Fibroblast of the aortic adventitia (primary cell): Measurements from ENCODE around the gene MPG. TPM values are rescaled to one million over a fixed set of nuclear protein-coding genes. Genes with fewer than 3 reads are reported as not detected.
A peak's percentile ranks its signal among the peaks of the same experiment; 100 is the strongest.

ENCODE experiments used
- DNase-seq: peaks from one replicate; pipeline ENCODE4 v3.0.0-alpha.2; 2010; ENCODE audit warnings: low read depth
- H3K4me3 ChIP-seq: 2 replicates; pipeline ENCODE4 v1.5.1; 2011; ENCODE audit warnings: low read depth, mild to moderate bottlenecking, control low read depth, low read length, moderate library complexity
- total RNA-seq: library from RNA; depleted of rRNA; stranded (reverse); fragments of >200 nt; gene quantifications from 2 replicates; pipeline ENCODE4 v1.2.3, GENCODE V29; 2012; ENCODE audit warnings: low replicate concordance
- TF ChIP-seq, protein P1 (sequence below): IDR thresholded peaks from 2 replicates; pipeline ENCODE4 v1.5.1; 2011; ENCODE audit warnings: mild to moderate bottlenecking, low read length, control low read depth, inconsistent platforms; ENCODE audit not compliant: insufficient read depth

The MPG gene
- total RNA-seq, 1 donor = 124 TPM

GRCh38 chr16:75580-76501, 2.2 kb upstream of the MPG start:
- DNase-seq = peak; percentile 91
- TF ChIP-seq, protein P1, sequence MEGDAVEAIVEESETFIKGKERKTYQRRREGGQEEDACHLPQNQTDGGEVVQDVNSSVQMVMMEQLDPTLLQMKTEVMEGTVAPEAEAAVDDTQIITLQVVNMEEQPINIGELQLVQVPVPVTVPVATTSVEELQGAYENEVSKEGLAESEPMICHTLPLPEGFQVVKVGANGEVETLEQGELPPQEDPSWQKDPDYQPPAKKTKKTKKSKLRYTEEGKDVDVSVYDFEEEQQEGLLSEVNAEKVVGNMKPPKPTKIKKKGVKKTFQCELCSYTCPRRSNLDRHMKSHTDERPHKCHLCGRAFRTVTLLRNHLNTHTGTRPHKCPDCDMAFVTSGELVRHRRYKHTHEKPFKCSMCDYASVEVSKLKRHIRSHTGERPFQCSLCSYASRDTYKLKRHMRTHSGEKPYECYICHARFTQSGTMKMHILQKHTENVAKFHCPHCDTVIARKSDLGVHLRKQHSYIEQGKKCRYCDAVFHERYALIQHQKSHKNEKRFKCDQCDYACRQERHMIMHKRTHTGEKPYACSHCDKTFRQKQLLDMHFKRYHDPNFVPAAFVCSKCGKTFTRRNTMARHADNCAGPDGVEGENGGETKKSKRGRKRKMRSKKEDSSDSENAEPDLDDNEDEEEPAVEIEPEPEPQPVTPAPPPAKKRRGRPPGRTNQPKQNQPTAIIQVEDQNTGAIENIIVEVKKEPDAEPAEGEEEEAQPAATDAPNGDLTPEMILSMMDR = peak; percentile 59
- H3K4me3 ChIP-seq = peak overlapping the region; percentile 39

GRCh38 chr16:76535-77272, 1.3 kb upstream of the MPG start:
- H3K4me3 ChIP-seq = peak overlapping the region; percentile 80
- DNase-seq = peak; percentile 94
- TF ChIP-seq, protein P1 = no peak

DNA sequence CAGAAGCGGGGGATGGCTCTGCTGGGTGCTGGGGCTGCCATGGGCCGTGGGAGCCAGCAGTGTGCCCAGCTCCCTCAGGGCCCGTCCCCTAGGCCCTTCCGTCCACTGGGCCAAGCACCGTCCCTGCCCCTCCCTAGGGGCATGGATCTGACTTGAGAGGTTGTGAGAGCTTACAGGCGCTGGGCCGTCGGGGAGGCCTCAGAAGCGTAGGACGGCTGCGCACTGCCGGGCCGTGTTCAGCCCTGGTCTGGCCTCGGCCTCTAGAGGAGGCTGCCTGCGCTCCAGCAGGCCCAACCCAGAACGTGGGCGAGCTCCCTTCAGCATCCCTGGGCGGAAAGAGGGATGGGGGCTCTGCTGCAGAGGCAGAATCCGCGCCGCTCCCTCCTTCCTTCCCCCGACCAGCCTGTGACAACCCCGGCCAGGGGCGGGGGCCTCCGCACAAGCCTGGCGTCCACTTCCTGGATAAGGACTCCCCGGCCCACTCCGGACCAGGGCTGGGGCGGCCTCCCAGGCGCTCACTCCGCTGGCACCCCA, 685 bp upstream of the MPG start:
- H3K4me3 ChIP-seq = peak overlapping the region; percentile 80

GRCh38 chr16:78444-79150, 572 bp downstream of the MPG start:
- DNase-seq = peak; percentile 69
- peak overlapping the region; percentile 80 for H3K4me3 ChIP-seq
- TF ChIP-seq, protein P1 = no peak

More for the DNA sequence above, 685 bp upstream of the MPG start:
- TF ChIP-seq, protein P1 = no peak
- peak; percentile 78 for DNase-seq

DNA sequence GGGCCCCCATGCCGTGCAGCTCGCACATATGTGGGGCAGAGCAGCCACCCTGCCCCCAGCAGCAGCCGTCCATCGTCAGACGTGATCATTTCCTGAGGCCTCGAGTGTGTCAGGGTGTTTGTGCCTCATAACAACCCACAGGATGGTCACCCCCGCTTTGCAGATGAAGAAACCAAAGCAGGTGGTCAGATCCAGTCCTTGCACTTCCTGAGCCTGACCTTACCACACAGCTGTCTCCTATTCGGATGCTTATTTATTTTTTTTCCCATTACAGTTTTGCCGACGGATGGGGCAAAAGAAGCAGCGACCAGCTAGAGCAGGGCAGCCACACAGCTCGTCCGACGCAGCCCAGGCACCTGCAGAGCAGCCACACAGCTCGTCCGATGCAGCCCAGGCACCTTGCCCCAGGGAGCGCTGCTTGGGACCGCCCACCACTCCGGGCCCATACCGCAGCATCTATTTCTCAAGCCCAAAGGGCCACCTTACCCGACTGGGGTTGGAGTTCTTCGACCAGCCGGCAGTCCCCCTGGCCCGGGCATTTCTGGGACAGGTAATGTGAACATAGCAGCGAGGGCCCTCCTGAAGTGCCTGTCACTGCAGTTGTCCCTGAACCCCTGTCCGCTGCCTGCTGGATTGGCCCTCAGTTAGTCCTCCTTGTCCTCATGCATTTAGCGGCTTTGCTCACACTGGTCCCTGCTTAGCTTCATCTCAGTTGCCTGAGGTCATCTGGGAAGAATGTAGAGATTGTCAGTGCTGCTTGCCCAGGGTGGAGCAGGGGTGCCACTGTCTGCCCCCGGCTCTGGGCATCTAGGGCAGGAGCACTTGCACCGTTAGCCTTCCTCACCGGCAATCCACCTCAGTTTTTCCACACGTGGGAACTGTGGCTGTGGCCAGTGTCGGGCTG, 1.4 kb downstream of the MPG start:
- TF ChIP-seq, protein P1 = no peak
- no peak for DNase-seq
- H3K4me3 ChIP-seq = peak overlapping the region; percentile 80
